Vagina (tissue), 2 donors: ENCODE data around the gene PRRC2B. TPM values are rescaled to one million over a fixed set of nuclear protein-coding genes. Genes with fewer than 3 reads are reported as not detected.

Experiments
- DNase-seq, 2 donors: peaks; one replicate each; pipeline ENCODE4 v3.0.0-alpha.2; 2017; ENCODE audit errors: extremely low spot score in 2 of 2
- H3K27ac ChIP-seq: fragments of 200-600 bp; sonication (generic); one replicate; pipeline ENCODE4 v1.5.1; 2019
- H3K27me3 ChIP-seq: fragments of 200-600 bp; sonication (generic); one replicate; pipeline ENCODE4 v1.5.1; 2019
- H3K36me3 ChIP-seq, 2 donors: fragments of 200-600 bp; sonication (generic); one replicate each; pipeline ENCODE4 v1.5.1; 2017 to 2019
- H3K4me1 ChIP-seq: fragments of 200-600 bp; sonication (generic); one replicate; pipeline ENCODE4 v1.5.1; 2019
- H3K4me3 ChIP-seq, 2 donors: fragments of 200-600 bp; sonication (generic); 1 replicate in 1 of 2; 2 replicates in 1 of 2; pipeline ENCODE4 v1.5.1; 2016 to 2019
- H3K9me3 ChIP-seq: fragments of 200-600 bp; sonication (generic); one replicate; pipeline ENCODE4 v1.5.1; 2019
- POLR2A ChIP-seq, 2 donors: fragments of 450-650 bp; IDR thresholded peaks; one replicate each; pipeline ENCODE4 v1.6.1; 2017; ENCODE audit warnings: antibody characterized with exemption in 2 of 2, mild to moderate bottlenecking in 2 of 2, moderate library complexity in 2 of 2
- POLR2AphosphoS5 ChIP-seq, 2 donors: sonication (generic); formaldehyde crosslinking; IDR thresholded peaks; one replicate each; pipeline ENCODE4 v1.9.0; 2017; ENCODE audit warnings: antibody characterized with exemption in 2 of 2, mild to moderate bottlenecking in 2 of 2, low read depth in 1 of 2; ENCODE audit not compliant: insufficient read depth in 1 of 2
- intact Hi-C: fragments of 100-400 bp; cut with DNase I; formaldehyde crosslinking; loops from one replicate; pipeline ENCODE4 v1.15.1; 2023
- total RNA-seq: library from RNA; depleted of rRNA; stranded (reverse); fragments of >200 nt; gene quantifications from one replicate; pipeline ENCODE4 v1.2.3, GENCODE V29; 2016
- TF ChIP-seq, protein P1 (sequence below), 3 experiments: fragments of 450-650 bp in 2 of 3; fragments of 200-600 bp in 1 of 3; sonication (generic) in 1 of 3; IDR thresholded peaks; one replicate each; pipeline ENCODE4 v1.5.1; 2017 to 2019; ENCODE audit warnings: antibody characterized with exemption in 3 of 3, mild to moderate bottlenecking in 2 of 3, moderate library complexity in 2 of 3

Gene PRRC2B
- total RNA-seq, 1 donor from 2014 or later = 116 TPM

DNA sequence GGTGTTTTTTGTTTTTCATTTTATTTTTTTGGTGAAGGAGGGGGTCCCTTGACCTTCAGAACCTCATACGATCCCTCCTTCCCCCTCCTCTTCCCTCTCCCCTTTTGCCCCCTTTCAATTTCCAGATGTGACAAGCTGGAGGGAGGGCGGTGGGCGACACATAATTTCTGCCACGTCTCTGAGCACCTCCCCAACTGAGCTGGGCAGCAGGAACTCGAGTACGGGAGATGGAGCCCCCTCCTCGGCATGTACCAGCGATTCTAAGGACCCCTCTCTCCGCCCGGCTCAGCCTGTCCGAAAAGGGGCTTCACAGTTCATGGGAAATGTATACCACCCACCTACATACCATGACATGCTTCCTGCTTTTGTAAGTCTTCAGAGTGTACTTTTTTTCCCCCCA lies 52.4 kb downstream of the PRRC2B start:
- TF ChIP-seq, protein P1, sequence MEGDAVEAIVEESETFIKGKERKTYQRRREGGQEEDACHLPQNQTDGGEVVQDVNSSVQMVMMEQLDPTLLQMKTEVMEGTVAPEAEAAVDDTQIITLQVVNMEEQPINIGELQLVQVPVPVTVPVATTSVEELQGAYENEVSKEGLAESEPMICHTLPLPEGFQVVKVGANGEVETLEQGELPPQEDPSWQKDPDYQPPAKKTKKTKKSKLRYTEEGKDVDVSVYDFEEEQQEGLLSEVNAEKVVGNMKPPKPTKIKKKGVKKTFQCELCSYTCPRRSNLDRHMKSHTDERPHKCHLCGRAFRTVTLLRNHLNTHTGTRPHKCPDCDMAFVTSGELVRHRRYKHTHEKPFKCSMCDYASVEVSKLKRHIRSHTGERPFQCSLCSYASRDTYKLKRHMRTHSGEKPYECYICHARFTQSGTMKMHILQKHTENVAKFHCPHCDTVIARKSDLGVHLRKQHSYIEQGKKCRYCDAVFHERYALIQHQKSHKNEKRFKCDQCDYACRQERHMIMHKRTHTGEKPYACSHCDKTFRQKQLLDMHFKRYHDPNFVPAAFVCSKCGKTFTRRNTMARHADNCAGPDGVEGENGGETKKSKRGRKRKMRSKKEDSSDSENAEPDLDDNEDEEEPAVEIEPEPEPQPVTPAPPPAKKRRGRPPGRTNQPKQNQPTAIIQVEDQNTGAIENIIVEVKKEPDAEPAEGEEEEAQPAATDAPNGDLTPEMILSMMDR (IDR thresholded peaks at IDR 0.05) = no peak
- TF ChIP-seq POLR2AphosphoS5 (IDR thresholded peaks at IDR 0.05; ENCODE audit: insufficient read depth in 1 of 2, low read depth in 1 of 2) (no peak), POLR2A (IDR thresholded peaks at IDR 0.05) (no peak)
- H3K9me3 ChIP-seq = no peaks in the 10 kb centered on the region
- intact Hi-C loops = no loop called here
- DNase-seq = no peak
- H3K27me3 ChIP-seq = no peaks in the 10 kb centered on the region
- H3K36me3 ChIP-seq = peaks cover 4 to 74% of the 10 kb centered on the region in 2 donors
- no peak overlapping the region for H3K4me3 ChIP-seq
- no peaks in the 10 kb centered on the region for H3K4me1 ChIP-seq
- H3K27ac ChIP-seq = no peak overlapping the region

DNA sequence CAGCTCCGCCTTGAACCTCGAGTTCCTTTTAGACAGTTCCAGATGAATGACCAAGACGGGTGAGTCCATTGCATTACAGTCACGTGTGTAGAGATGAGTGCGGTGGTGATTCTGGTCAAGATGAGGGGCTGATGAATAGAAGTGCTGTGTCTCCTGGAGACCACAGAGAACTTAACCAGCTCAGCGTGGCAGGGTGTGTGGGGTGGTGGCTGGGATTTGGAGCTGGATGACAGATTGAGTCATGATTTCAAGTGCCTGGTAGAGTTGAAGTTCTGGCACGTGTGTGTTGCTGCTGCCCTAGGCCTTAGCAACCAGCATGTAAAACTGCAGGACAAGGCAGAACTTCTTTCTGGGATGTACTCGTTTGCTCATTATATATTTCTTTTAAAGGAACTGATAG lies 53.3 kb downstream of the PRRC2B start:
- H3K4me1 ChIP-seq = no peaks in the 10 kb centered on the region
- no peaks in the 10 kb centered on the region for H3K9me3 ChIP-seq
- DNase-seq = no peak
- intact Hi-C loops = no loop called here
- TF ChIP-seq POLR2A (IDR thresholded peaks at IDR 0.05) (no peak), POLR2AphosphoS5 (IDR thresholded peaks at IDR 0.05; ENCODE audit: insufficient read depth in 1 of 2, low read depth in 1 of 2) (no peak)
- TF ChIP-seq, protein P1 (IDR thresholded peaks at IDR 0.05) = no peak
- no peak overlapping the region for H3K27ac ChIP-seq
- peaks cover 4 to 72% of the 10 kb centered on the region in 2 donors for H3K36me3 ChIP-seq
- H3K27me3 ChIP-seq = no peaks in the 10 kb centered on the region
- no peak overlapping the region for H3K4me3 ChIP-seq

DNA sequence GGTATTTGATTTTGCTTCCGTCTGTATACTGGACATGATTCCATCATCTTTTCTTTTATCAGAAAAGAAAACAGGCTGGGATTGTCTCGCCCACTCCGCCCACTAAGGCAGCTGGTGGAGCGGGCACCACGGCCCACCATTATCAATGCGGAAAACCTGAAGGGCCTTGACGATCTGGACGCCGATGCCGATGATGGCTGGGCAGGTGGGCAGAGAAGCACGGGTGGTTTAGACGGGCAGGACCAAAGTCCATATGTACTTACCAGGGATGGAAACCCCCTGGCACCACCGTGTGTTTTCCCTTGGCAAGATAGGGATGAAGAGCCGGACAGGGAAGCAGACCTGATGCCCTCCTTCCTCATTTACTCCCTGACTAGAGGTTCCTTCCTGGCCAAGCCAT lies 53.7 kb downstream of the PRRC2B start:
- H3K4me1 ChIP-seq = no peaks in the 10 kb centered on the region
- H3K27ac ChIP-seq = no peak overlapping the region
- H3K9me3 ChIP-seq = no peaks in the 10 kb centered on the region
- H3K27me3 ChIP-seq = no peaks in the 10 kb centered on the region
- no peak for TF ChIP-seq POLR2A (IDR thresholded peaks at IDR 0.05)
- TF ChIP-seq, protein P1 (IDR thresholded peaks at IDR 0.05) = no peak
- TF ChIP-seq POLR2AphosphoS5 (IDR thresholded peaks at IDR 0.05; ENCODE audit: insufficient read depth in 1 of 2, low read depth in 1 of 2) = no peak
- no peak overlapping the region for H3K4me3 ChIP-seq
- intact Hi-C loops = no loop called here
- H3K36me3 ChIP-seq = peaks cover 4 to 69% of the 10 kb centered on the region in 2 donors
- no peak for DNase-seq

DNA sequence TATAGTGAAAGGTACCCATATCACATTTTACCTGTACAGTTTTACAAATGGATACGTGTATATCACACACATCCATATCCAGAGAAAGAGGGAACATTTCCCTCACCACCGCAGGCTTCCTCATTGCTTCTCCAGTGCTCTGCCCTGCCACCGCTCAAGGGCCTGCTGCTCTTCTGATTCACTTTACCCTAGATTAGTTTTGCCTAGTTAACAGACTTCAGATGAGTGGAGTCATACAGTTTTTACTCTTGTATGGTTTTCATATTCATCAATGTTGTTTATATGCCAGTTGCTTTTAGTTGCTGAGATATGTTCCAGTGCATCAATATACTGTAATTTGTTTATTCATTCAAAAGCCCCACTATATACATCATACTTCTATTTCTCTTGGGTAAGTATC lies 54.9 kb downstream of the PRRC2B start:
- Histone ChIP-seq H3K27ac (no peak overlapping the region), H3K36me3 (peaks cover 4 to 72% of the 10 kb centered on the region in 2 donors), H3K27me3 (no peaks in the 10 kb centered on the region), H3K4me1 (no peaks in the 10 kb centered on the region), H3K9me3 (no peaks in the 10 kb centered on the region), H3K4me3 (no peak overlapping the region)
- DNase-seq = no peak
- intact Hi-C loops = no loop called here
- TF ChIP-seq, protein P1 (IDR thresholded peaks at IDR 0.05) = no peak
- TF ChIP-seq POLR2AphosphoS5 (IDR thresholded peaks at IDR 0.05; ENCODE audit: insufficient read depth in 1 of 2, low read depth in 1 of 2) (no peak), POLR2A (IDR thresholded peaks at IDR 0.05) (no peak)

DNA sequence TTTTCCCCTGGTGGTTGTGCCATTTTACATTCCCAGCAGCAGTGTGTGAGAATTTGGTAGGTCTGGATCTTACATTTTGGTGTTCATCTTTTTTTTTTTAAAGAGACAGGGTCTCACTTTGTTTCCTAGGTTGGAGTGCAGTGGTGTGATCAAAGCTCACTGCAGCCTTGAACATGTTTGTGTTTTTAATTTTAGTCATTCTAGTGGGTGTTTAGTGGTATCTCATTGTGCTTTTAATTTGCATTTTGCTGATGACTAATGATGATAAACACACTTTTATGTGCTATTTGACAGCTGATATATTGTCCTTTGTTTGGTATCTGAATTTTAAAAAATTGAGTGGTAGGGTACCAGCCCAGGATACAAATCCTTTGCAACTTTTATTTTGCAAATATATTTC lies 55.4 kb downstream of the PRRC2B start:
- no peak for DNase-seq
- H3K36me3 ChIP-seq = peaks cover 4 to 72% of the 10 kb centered on the region in 2 donors
- intact Hi-C loops = no loop called here

More for the DNA sequence above, 55.4 kb downstream of the PRRC2B start:
- H3K27me3 ChIP-seq = no peaks in the 10 kb centered on the region
- no peak for TF ChIP-seq POLR2AphosphoS5 (IDR thresholded peaks at IDR 0.05; ENCODE audit: insufficient read depth in 1 of 2, low read depth in 1 of 2)
- no peak overlapping the region for H3K4me3 ChIP-seq
- H3K4me1 ChIP-seq = no peaks in the 10 kb centered on the region
- no peak overlapping the region for H3K27ac ChIP-seq
- H3K9me3 ChIP-seq = no peaks in the 10 kb centered on the region
